GM19239 (cell line): ENCODE data around the gene MUL1.
A peak's percentile ranks its signal among the peaks of the same experiment; 100 is the strongest.
"Not testable (repeated sequence)": the region's sequence is repeated elsewhere in the genome, so short reads cannot be mapped to it uniquely, and the experiment has no call there.

ENCODE experiments used
- DNase-seq: peaks from one replicate; pipeline ENCODE4 v3.0.0; 2011; ENCODE audit warnings: low spot score; ENCODE audit not compliant: insufficient read length
- FAIRE-seq: peaks from 2 replicates; lab custom pipeline; 2011; peaks lifted over from hg19 to GRCh38; lab: Jason Lieb, UNC

MUL1 gene

GRCh38 chr1:20519609-20520262 is 11.8 kb upstream of the MUL1 start:
- FAIRE-seq, DNase-seq: not testable (repeated sequence)

DNA sequence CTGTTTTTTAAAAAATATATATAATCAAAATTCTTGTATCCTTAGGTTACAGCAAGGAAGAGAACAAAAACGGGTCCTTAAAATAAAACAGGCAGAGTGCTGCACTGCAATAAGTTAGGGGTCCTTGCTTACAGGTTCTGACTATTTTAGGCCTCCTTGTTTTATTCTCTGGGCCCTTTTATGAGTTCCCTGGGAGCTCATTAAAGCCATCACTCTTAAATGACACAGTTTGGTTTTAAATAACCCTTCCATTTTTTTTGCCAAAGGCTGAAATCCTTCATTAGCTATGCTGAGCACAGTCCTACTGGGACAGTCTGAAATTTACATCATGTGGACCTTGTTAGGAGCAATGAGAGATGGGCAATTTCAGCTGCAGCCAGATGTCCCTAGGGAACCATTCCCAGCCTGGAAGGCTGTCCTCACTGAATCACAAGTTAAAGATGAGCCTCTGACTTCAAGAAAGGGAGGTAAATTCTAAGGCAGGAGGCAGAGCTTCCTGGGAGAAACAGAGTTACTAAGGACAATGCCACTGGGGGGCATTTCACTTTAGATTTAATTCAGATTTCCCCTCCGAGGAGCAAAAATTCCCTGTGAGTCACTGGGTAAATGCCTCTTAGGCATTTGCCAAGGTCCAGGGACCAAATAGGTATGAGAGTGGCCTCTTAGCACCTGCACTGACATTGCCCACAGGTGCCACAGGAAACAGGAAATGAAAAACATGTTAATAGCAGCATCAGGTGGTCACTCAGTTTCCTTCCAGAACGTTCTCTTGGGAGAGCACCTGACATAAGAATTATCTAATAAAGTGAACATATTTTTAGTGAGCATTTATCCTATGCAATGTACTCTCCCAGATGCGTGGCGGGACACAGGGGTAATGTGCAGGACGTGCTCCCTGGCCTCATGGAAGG is 3.8 kb upstream of the MUL1 start:
- no peak for DNase-seq
- no peak for FAIRE-seq

- no peak for FAIRE-seq
- DNase-seq, result no peak
Observed at GRCh38 chr1:20508411-20508771, 440 bp upstream of the MUL1 start.

DNA sequence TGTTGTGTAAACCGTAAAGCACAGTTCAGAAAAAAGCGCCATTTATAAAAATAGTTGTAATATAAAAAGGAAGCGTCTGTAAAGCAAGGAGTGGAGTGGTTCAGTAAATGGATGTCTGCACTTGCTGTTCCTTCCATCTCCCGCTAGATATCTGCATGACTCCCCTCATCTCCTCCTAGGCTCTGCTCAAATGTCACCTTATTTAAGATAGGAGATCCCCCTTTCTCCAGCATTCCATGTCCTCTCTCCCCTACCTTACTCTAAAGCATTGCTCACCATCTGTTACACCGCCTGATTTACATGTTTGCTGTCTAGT is 745 bp downstream of the MUL1 start:
- FAIRE-seq (no peak), DNase-seq (no peak)

DNA sequence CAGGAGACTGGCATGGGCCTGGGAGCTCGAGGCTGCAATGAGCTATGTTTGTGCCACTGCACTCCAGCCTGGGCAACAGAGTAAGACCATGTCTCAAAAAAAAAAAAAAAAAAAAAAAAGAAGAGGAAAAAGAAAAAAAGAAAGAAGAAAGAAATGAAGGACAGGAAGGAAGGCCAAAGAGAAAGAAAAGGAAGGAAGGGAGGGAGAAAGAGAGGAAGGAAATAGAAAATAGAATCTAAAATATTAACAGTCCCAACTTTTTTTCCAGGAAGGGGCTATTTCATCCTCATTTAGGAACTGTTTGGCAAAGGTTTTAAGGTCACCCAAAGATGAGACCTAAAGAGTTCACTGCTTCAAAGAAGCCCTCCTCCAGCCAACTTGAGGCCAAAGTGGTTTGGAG is 2.5 kb downstream of the MUL1 start:
- DNase-seq (no peak), FAIRE-seq (no peak)

- FAIRE-seq (no peak), DNase-seq (no peak)
Observed at GRCh38 chr1:20500716-20501115, 7.2 kb downstream of the MUL1 start.

- DNase-seq (no peak), FAIRE-seq (no peak)
Observed at GRCh38 chr1:20499718-20500117, 8.2 kb downstream of the MUL1 start.

DNA sequence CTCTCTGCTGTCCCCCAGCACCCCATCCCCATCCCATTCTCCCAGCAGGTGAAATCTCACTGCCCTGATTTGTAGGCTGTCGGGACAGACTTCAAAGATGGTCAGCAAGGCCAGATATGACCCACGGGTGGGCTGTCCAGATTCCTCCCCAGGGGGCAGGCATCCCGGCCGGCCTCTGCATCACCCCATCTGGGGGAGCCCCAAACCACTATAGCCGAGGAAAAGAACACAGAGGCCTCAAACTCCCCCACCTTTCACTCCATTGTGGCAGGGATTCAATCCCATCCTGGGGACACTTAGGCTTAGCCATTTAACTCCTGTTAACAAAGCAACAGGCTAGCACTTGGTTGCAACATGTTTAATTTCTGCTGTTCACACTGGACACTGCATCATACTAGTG is 8.8 kb downstream of the MUL1 start:
- no peak for FAIRE-seq
- no peak for DNase-seq

- FAIRE-seq, result no peak
Observed at GRCh38 chr1:20498116-20498515, 9.8 kb downstream of the MUL1 start.

DNA sequence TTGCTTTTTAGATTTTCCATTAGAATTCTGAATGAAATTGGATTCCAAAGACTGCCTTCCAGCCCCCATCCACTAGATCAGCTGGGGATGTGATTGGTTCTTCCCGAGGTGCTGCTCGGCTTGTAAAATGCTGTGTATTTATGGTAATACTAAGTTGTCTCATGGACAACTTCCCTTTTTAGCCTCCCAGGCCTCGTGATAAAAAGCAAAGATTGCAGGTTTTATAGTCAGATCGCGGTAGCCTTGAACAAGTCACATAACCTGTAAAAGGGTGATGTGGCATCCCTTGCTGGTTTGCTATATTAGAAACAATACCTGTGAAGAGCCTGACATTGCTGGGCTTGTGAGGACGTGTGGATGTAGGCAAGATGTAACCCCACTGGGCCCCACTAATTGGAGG is 10.4 kb downstream of the MUL1 start:
- no peak for DNase-seq
- FAIRE-seq, result no peak

More at GRCh38 chr1:20498116-20498515, 9.8 kb downstream of the MUL1 start:
- no peak for DNase-seq

DNA sequence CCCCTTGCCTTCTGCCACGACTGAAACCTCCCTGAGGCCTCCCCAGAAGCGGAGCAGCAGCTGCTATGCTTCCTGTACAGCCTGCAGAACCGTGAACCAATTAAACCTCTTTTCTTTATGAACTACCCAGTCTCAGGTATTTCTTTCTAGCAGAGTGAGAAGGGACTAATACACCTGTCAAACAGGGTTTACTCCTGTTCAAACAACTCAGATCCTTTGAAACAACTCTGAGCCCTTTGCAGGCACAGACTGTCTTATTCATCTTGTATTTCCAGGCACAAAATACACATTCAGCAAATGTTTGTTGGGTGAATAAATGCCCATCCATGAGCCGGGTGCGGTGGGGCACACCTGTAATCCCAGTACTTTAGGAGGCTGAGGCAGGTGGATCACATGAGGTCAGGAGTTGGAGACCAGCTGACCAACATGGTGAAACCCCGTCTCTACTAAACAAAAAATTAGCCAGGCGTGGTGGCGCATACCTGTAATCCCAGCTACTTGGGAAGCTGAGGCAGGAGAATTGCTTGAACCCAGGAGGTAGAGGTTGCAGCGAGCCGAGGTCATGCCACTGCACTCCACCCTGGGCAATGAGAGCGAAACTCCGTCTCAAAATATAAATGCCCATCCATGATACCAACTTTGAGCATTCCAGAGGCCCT is 11.1 kb downstream of the MUL1 start:
- not testable (repeated sequence) for DNase-seq, FAIRE-seq

DNA sequence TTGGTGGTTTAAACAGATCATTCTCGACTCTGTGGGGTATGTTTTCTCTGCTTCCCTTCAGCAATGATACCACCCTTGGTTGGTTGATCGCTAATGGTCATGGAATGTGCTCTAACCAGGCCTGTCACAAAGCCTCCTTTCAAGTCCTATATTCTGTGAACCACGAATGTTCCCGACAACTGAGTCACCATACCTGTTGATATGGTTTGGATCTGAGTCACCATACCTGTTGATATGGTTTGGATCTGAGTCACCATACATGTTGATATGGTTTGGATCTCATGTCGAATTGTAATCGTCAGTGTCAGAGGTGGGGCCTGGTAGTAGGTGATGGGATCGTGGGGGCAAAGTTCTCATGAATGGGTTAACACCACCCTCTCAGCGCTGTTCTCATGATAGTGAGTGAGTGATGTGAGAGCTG is 11.7 kb downstream of the MUL1 start:
- FAIRE-seq (no peak), DNase-seq (no peak)

- DNase-seq, result no peak
- no peak for FAIRE-seq
Observed at GRCh38 chr1:20495661-20496060, 12.3 kb downstream of the MUL1 start.

GRCh38 chr1:20494609-20495311 is 13.2 kb downstream of the MUL1 start:
- FAIRE-seq, result no peak
- DNase-seq, result no peak

DNA sequence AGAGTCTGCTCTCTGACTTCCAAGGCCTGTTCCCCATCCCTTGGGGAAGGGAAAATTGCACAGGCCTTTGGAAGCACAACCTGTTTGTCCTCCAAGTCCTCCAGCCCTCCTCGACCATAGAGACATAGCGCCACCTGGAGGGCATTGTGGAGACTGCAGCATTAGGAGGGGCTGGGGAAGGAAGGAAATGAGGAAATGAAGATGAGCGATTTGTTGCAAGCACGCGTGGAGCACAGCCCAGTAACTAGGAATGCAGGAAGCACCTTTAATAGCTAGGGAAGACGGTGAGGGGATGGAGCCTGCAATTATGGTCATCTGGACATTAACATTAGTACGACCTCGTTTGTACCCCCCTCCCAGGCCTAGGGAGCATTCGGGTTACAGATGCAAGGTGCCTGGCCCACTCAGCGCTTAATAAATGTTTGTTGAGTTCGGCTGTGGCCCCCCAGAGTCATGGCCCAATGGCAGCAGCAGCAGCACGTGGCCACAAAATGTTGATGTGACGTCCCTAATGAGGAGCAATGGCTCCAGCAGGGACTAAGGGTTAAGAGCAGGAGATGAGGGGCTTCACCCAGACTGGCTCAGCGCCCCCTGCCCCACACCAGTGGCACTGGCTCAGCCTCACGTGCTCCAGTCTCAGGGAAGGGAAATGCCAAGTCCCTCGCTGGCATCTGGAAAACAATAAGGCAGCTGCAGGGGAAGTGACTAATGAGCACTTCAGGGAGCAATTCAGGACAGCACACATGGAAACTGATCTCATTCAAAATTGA is 13.9 kb downstream of the MUL1 start:
- peak; percentile 95 for FAIRE-seq
- DNase-seq, result peak; percentile 79

DNA sequence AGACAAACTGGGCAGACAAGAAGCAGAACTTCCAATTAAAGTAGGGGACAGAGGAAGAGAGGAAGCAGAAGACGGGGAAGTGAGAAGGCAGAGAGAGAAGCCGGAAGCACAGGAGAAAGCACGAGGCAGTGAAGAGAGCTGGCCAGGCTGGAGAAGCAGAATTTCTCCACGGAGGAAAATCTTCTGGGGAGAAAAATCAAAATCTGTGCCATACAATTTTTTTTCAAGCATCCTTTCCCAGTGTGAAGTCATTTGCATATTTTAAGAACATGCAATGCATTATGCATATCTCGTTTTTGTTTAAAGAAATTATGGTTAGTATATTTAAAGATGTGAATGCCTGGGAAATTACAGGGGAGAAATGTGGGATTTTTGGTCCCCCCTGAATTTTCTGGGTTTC is 14.6 kb downstream of the MUL1 start:
- DNase-seq (no peak), FAIRE-seq (no peak)

- DNase-seq (no peak), FAIRE-seq (no peak)
Observed at GRCh38 chr1:20492751-20493150, 15.2 kb downstream of the MUL1 start.

DNA sequence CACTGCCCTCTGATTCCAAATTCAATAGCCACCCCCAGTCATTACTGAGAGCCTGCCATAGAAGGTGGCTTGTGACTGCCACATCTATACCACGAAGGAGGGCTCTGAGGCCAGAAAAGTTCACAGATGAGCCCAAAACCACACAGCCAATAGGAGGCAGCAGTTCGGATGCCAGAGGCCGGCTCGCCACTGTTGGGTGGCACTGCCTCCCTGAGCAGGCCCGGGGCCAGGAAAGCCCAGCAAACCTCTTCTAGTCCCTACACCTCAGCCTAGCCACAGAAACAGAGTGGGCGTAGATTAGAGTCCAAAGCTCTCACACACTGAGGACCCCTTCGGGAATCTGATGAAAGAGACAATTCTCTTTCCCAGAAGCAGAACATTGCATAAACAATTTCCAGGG is 16.1 kb downstream of the MUL1 start:
- DNase-seq, result no peak
- no peak for FAIRE-seq

DNA sequence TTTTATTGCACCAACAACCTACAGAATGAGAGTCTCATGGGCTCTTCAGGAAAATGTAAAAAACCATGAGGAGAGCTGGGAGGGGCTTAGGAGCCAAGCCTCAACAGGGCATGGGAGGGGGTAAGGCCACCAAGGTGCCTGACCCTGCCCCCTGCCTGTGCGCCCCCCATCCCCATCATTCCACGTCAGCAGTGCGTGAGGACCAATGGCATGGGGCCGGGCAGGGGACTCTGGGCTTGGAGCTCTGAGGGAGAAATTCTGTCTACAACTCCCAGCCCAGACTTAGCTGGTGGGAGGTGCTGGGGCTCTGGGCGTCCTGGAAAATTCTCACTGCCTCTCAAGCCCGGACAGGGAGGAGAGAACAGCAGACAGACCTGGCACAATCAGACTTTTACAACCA is 16.8 kb downstream of the MUL1 start:
- no peak for FAIRE-seq
- no peak for DNase-seq

DNA sequence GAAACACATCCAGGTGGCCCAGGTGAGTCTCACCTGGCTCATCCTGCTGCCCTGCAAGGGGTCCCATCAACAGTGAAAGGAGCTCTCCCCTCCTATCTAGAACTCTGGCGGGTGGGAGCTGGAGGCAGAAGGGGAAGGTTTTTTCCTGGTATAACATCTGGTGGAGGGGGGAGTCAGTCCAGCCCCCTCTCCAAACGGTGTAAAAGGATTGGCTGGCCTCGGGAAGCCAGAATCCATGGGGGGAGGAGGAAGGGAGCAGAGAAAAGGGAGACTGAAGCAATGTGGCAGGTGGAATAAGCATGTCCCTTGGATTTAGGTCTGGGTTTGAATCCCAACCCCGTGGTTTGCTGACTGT is 20.7 kb downstream of the MUL1 start:
- DNase-seq, result no peak
- FAIRE-seq, result no peak
